ENCODE data around the gene BACH1. TPM values are rescaled to one million over a fixed set of nuclear protein-coding genes. Genes with fewer than 3 reads are reported as not detected.

The BACH1 gene
- total and polyA plus RNA-seq, 2 donors (not counting 1 experiment from before 2014, with no cell fraction given), result 10.1 to 221 TPM

- POLR2A ChIA-PET, result no interaction called here
- H4K20me1 ChIP-seq (ENCODE audit: control insufficient read depth, insufficient read depth, low read length, poor library complexity, severe bottlenecking), result peaks cover 38% of the 10 kb centered on the region
- peaks cover 52 to 58% of the 10 kb centered on the region in 2 donors for H3K4me1 ChIP-seq (ENCODE audit: control insufficient read depth in 2 of 2, insufficient read depth in 2 of 2, low read length in 2 of 2)
- peak overlapping the region; percentile 29 for H3K4me3 Mint-ChIP-seq
- no peaks in the 10 kb centered on the region for H3K27me3 Mint-ChIP-seq
- peak overlapping the region; percentile 40 to 43 for H3K27ac ChIP-seq (ENCODE audit: low read length in 2 of 2)
- no peak overlapping the region for H3K27ac Mint-ChIP-seq
- peaks cover 79% of the 10 kb centered on the region for H3K4me1 Mint-ChIP-seq
- H3K79me2 ChIP-seq (ENCODE audit: control insufficient read depth, insufficient read depth, low read length), result peaks cover 99% of the 10 kb centered on the region
- H3K4me2 ChIP-seq (replicated peaks; ENCODE audit: low read depth, low read length, poor library complexity, severe bottlenecking), result peak overlapping the region; percentile 56
- no peak for DNase-seq
- ATAC-seq (ENCODE audit: low read depth), result no peak
- H3K36me3 ChIP-seq (replicated peaks in 1 of 2; ENCODE audit: control extremely low read depth in 1 of 2, control insufficient read depth in 1 of 2, extremely low read depth in 1 of 2, insufficient read depth in 2 of 2, low read length in 1 of 2), result peaks cover 2% of the 10 kb centered on the region in 2 experiments
- TF ChIP-seq EZH2 (IDR thresholded peaks at IDR 0.05; ENCODE audit: borderline replicate concordance, insufficient read depth, low read depth, low read length, poor library complexity, severe bottlenecking) (no peak), CTCF (IDR thresholded peaks at IDR 0.05) (no peak)
- intact Hi-C loops (cut with micrococcal nuclease), result loop anchor here (1.0 to 10.0 kb wide), 3 partner anchors 8 to 424 kb away; partner anchors contain the start of gene LTN1
- H3K27me3 ChIP-seq (replicated peaks in 1 of 4; ENCODE audit: control extremely low read depth in 1 of 4, control insufficient read depth in 3 of 4, insufficient read depth in 4 of 4, low read length in 3 of 4), result no peaks in the 10 kb centered on the region
- no peak overlapping the region for H3K9ac ChIP-seq (ENCODE audit: low read length)
- H2AFZ ChIP-seq (ENCODE audit: insufficient read depth, low read depth, low read length, poor library complexity, severe bottlenecking), result no peak overlapping the region
- CTCF ChIA-PET, result interaction anchor here (0.7 to 3.6 kb wide), 3 partner anchors 8 to 199 kb away, joined by 3 to 12 read pairs (median 3); no protein-coding TSS in a partner anchor
- no CpG with 5 or more reads among the region's 2 CpGs for WGBS (ENCODE audit: insufficient coverage)
- no peak overlapping the region for H3K4me3 ChIP-seq (ENCODE audit: control extremely low read depth in 1 of 5, extremely low read depth in 1 of 5, insufficient read depth in 1 of 5, low read depth in 2 of 5, low read length in 4 of 5)
- H3K9me3 Mint-ChIP-seq (ENCODE audit: insufficient read depth), result no peaks in the 10 kb centered on the region
- H3K9me3 ChIP-seq (ENCODE audit: control extremely low read depth in 1 of 3, control insufficient read depth in 2 of 3, insufficient read depth in 1 of 3, low read length in 2 of 3), result no peaks in the 10 kb centered on the region
Measured at GRCh38 chr21:29308456-29308783, 9.7 kb downstream of the BACH1 start.

- H3K27ac Mint-ChIP-seq, result no peak overlapping the region
- POLR2A ChIA-PET, result no interaction called here
- H4K20me1 ChIP-seq (ENCODE audit: control insufficient read depth, insufficient read depth, low read length, poor library complexity, severe bottlenecking), result peaks cover 51% of the 10 kb centered on the region
Measured at GRCh38 chr21:29309703-29310102, 11.0 kb downstream of the BACH1 start.

More at GRCh38 chr21:29309703-29310102, 11.0 kb downstream of the BACH1 start:
- Histone ChIP-seq H3K4me2 (replicated peaks; ENCODE audit: low read depth, low read length, poor library complexity, severe bottlenecking) (no peak overlapping the region), H2AFZ (ENCODE audit: insufficient read depth, low read depth, low read length, poor library complexity, severe bottlenecking) (no peak overlapping the region), H3K36me3 (replicated peaks in 1 of 2; ENCODE audit: control extremely low read depth in 1 of 2, control insufficient read depth in 1 of 2, extremely low read depth in 1 of 2, insufficient read depth in 2 of 2, low read length in 1 of 2) (peaks cover 2% of the 10 kb centered on the region in 2 experiments), H3K27me3 (replicated peaks in 1 of 4; ENCODE audit: control extremely low read depth in 1 of 4, control insufficient read depth in 3 of 4, insufficient read depth in 4 of 4, low read length in 3 of 4) (no peaks in the 10 kb centered on the region), H3K27ac (ENCODE audit: low read length in 2 of 2) (no peak overlapping the region), H3K4me3 (ENCODE audit: control extremely low read depth in 1 of 5, extremely low read depth in 1 of 5, insufficient read depth in 1 of 5, low read depth in 2 of 5, low read length in 4 of 5) (no peak overlapping the region), H3K9ac (ENCODE audit: low read length) (no peak overlapping the region), H3K9me3 (ENCODE audit: control extremely low read depth in 1 of 3, control insufficient read depth in 2 of 3, insufficient read depth in 1 of 3, low read length in 2 of 3) (no peaks in the 10 kb centered on the region), H3K4me1 (ENCODE audit: control insufficient read depth in 2 of 2, insufficient read depth in 2 of 2, low read length in 2 of 2) (peaks cover 45 to 59% of the 10 kb centered on the region in 2 donors), H3K79me2 (ENCODE audit: control insufficient read depth, insufficient read depth, low read length) (peaks cover 99% of the 10 kb centered on the region)
- H3K4me3 Mint-ChIP-seq, result no peak overlapping the region
- H3K9me3 Mint-ChIP-seq (ENCODE audit: insufficient read depth), result no peaks in the 10 kb centered on the region
- intact Hi-C loops (cut with micrococcal nuclease), result loop anchor here (10.0 kb wide), 2 partner anchors 315 to 425 kb away; partner anchors contain the start of gene LTN1
- no peaks in the 10 kb centered on the region for H3K27me3 Mint-ChIP-seq
- ATAC-seq (ENCODE audit: low read depth), result no peak
- DNase-seq, result no peak
- peaks cover 81% of the 10 kb centered on the region for H3K4me1 Mint-ChIP-seq
- TF ChIP-seq EZH2 (IDR thresholded peaks at IDR 0.05; ENCODE audit: borderline replicate concordance, insufficient read depth, low read depth, low read length, poor library complexity, severe bottlenecking), result no peak
- WGBS (ENCODE audit: insufficient coverage), result no CpG with 5 or more reads among the region's 2 CpGs
- CTCF ChIA-PET, result interaction anchor here (3.6 kb wide), 1 partner anchor 9 kb away, joined by 12 read pairs; no protein-coding TSS in a partner anchor

Data from B cell (primary cell).